ENCODE measurements around the gene MOGAT2. TPM values are rescaled to one million over a fixed set of nuclear protein-coding genes. Genes with fewer than 3 reads are reported as not detected.
"Not testable (repeated sequence)": the region's sequence is repeated elsewhere in the genome, so short reads cannot be mapped to it uniquely, and the experiment has no call there.

Gene MOGAT2
- total RNA-seq, 1 donor from 2014 or later, result not detected

- no peak overlapping the region for H3K4me3 ChIP-seq
- no peak overlapping the region for H3K27ac ChIP-seq
- intact Hi-C loops (cut with DNase I), result no loop called here
- no peaks in the 10 kb centered on the region for H3K36me3 ChIP-seq
- TF ChIP-seq POLR2AphosphoS5 (IDR thresholded peaks at IDR 0.05; ENCODE audit: insufficient read depth in 1 of 2, low read depth in 1 of 2) (no peak), POLR2A (IDR thresholded peaks at IDR 0.05) (no peak), CTCF (IDR thresholded peaks at IDR 0.05) (no peak)
- no peaks in the 10 kb centered on the region for H3K4me1 ChIP-seq
- no peak for DNase-seq (ENCODE audit: extremely low spot score in 2 of 2)
- H3K9me3 ChIP-seq, result no peaks in the 10 kb centered on the region
- H3K27me3 ChIP-seq, result no peaks in the 10 kb centered on the region
Measured at GRCh38 chr11:75677909-75678308, 39.7 kb upstream of the MOGAT2 start.

DNA sequence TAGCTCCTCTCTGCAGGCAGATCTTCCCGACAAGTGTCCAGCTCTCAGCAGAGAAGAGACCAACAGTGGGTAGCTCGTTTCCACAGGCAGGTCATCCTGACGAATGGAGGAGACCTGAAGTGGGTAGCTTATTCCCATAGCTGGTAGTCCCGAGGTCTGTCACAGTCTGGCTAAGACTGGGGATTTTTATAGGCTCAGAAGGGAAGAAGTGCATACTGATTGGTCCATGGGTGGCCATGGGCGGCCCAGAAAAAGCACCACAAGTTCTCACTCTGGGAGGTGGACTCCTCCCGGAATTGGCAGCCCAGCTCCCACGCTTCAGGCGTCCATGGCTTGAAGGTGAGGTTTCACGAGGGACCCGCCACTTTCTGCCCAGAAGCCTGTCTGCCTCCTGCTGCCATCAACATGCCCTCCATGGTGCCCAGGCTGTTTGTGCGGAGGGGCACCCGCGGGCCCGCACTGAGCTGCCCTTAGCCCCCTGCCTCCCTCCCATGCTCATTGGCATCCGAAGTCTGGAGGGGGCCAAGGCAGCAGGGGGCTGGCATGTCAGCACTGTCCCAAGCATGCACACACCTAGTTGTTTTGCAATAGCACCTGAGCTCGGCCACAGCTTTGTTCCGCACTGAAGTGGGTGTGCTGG lies 38.9 kb upstream of the MOGAT2 start:
- H3K4me1 ChIP-seq, result no peaks in the 10 kb centered on the region
- no peaks in the 10 kb centered on the region for H3K27me3 ChIP-seq
- intact Hi-C loops (cut with DNase I), result no loop called here

DNA sequence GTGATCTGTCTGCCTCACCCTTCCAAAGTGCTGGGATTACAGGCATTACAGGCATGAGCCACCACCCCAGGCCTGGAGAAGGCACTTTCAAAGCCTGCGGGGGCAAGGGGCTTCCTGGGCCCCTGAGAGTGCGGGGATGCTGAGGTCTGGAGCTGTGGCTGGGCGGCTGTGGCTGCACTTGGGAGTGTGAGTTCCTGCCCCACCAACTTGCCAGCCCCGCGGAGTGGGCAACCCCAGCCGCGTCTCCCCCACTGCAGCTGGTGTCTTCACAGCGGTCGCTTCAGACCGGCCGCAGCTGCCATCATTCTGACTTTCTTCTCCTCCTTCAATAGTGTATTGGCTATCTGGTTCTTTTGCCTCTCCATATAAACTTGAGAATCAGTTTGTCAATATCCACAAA lies 38.1 kb upstream of the MOGAT2 start:
- H3K36me3 ChIP-seq, result no peaks in the 10 kb centered on the region
- no peaks in the 10 kb centered on the region for H3K9me3 ChIP-seq
- no peak for DNase-seq (ENCODE audit: extremely low spot score in 2 of 2)
- H3K27ac ChIP-seq, result no peak overlapping the region
- intact Hi-C loops (cut with DNase I), result no loop called here
- no peak for TF ChIP-seq POLR2A (IDR thresholded peaks at IDR 0.05)
- no peak for TF ChIP-seq POLR2AphosphoS5 (IDR thresholded peaks at IDR 0.05; ENCODE audit: insufficient read depth in 1 of 2, low read depth in 1 of 2)
- no peak for TF ChIP-seq CTCF (IDR thresholded peaks at IDR 0.05)
- H3K27me3 ChIP-seq, result no peaks in the 10 kb centered on the region
- H3K4me3 ChIP-seq, result no peak overlapping the region
- H3K4me1 ChIP-seq, result no peaks in the 10 kb centered on the region

More for the DNA sequence above, 38.9 kb upstream of the MOGAT2 start:
- Histone ChIP-seq H3K4me3 (no peak overlapping the region), H3K9me3 (no peaks in the 10 kb centered on the region), H3K27ac (no peak overlapping the region), H3K36me3 (no peaks in the 10 kb centered on the region)
- no peak for DNase-seq (ENCODE audit: extremely low spot score in 2 of 2)
- TF ChIP-seq POLR2AphosphoS5 (IDR thresholded peaks at IDR 0.05; ENCODE audit: insufficient read depth in 1 of 2, low read depth in 1 of 2), result no peak
- TF ChIP-seq POLR2A (IDR thresholded peaks at IDR 0.05), result no peak
- no peak for TF ChIP-seq CTCF (IDR thresholded peaks at IDR 0.05)

DNA sequence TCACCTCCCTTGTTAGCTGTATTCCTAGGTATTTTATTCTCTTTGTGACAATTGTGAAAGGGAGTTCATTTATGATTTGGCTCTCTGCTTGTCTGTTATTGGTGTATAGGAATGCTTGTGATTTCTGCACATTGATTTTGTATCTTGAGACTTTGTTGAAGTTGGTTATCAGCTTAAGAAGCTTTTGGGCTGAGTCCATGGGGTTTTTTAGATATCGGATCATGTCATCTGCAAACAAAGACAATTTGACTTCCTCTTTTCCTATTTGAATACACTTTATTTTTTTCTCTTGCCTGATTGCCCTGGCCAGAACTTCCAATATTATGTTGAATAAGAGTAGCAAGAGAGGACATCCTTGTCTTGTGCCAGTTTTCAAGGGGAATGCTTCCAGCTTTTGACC lies 33.8 kb upstream of the MOGAT2 start:
- H3K27me3 ChIP-seq; H3K9me3 ChIP-seq; H3K36me3 ChIP-seq; H3K27ac ChIP-seq; DNase-seq (ENCODE audit: extremely low spot score in 2 of 2); intact Hi-C loops (cut with DNase I); H3K4me3 ChIP-seq; H3K4me1 ChIP-seq: not testable (repeated sequence)

- no peaks in the 10 kb centered on the region for H3K27me3 ChIP-seq
- no peak overlapping the region for H3K4me3 ChIP-seq
- H3K4me1 ChIP-seq, result no peaks in the 10 kb centered on the region
- intact Hi-C loops (cut with DNase I), result no loop called here
- no peak overlapping the region for H3K27ac ChIP-seq
- peaks cover 6% of the 10 kb centered on the region for H3K9me3 ChIP-seq
- DNase-seq (ENCODE audit: extremely low spot score in 2 of 2), result no peak
- no peaks in the 10 kb centered on the region for H3K36me3 ChIP-seq
- TF ChIP-seq CTCF (IDR thresholded peaks at IDR 0.05) (no peak), POLR2AphosphoS5 (IDR thresholded peaks at IDR 0.05; ENCODE audit: insufficient read depth in 1 of 2, low read depth in 1 of 2) (no peak), POLR2A (IDR thresholded peaks at IDR 0.05) (no peak)
Measured at GRCh38 chr11:75689863-75690609, 27.6 kb upstream of the MOGAT2 start.

Data from vagina (tissue), 2 donors.